NCI-H146 treated with DMSO at 0.1 percent for 48 hours (cell line): ENCODE data around the gene PAK4.
"Not testable (repeated sequence)": the region's sequence is repeated elsewhere in the genome, so short reads cannot be mapped to it uniquely, and the experiment has no call there.

ENCODE experiments used
- DNase-seq: peaks from one replicate; lab custom pipeline; 2025; ENCODE audit not compliant: unreplicated experiment; lab: John Stamatoyannopoulos, UW

Gene PAK4

GRCh38 chr19:39129116-39129515 is 3.5 kb downstream of the PAK4 start:
- DNase-seq, result no peak

- no peak for DNase-seq
Measured at GRCh38 chr19:39130337-39131254, 5.0 kb downstream of the PAK4 start.

- DNase-seq, result no peak
Measured at GRCh38 chr19:39131255-39131755, 5.7 kb downstream of the PAK4 start.

GRCh38 chr19:39132344-39132969 is 6.9 kb downstream of the PAK4 start:
- no peak for DNase-seq

- no peak for DNase-seq
Measured at GRCh38 chr19:39133431-39134270, 8.1 kb downstream of the PAK4 start.

- DNase-seq, result no peak
Measured at GRCh38 chr19:39135701-39136100, 10.1 kb downstream of the PAK4 start.

- no peak for DNase-seq
Measured at GRCh38 chr19:39136225-39136940, 10.8 kb downstream of the PAK4 start.

GRCh38 chr19:39137131-39137530 is 11.5 kb downstream of the PAK4 start:
- no peak for DNase-seq

GRCh38 chr19:39138221-39139211 is 12.9 kb downstream of the PAK4 start:
- DNase-seq, result no peak

- no peak for DNase-seq
Measured at GRCh38 chr19:39139305-39139874, 13.8 kb downstream of the PAK4 start.

GRCh38 chr19:39139971-39140453 is 14.4 kb downstream of the PAK4 start:
- no peak for DNase-seq

GRCh38 chr19:39140594-39140993 is 15.0 kb downstream of the PAK4 start:
- no peak for DNase-seq

- no peak for DNase-seq
Measured at GRCh38 chr19:39141929-39142328, 16.3 kb downstream of the PAK4 start.

- DNase-seq, result no peak
Measured at GRCh38 chr19:39142630-39143029, 17.0 kb downstream of the PAK4 start.

GRCh38 chr19:39143757-39144289 is 18.2 kb downstream of the PAK4 start:
- not testable (repeated sequence) for DNase-seq

- no peak for DNase-seq
Measured at GRCh38 chr19:39144290-39145071, 18.9 kb downstream of the PAK4 start.

- no peak for DNase-seq
Measured at GRCh38 chr19:39145180-39145953, 19.8 kb downstream of the PAK4 start.
